Skin of body (tissue), 2 donors: ENCODE results near the gene MTHFD1L. TPM values are rescaled to one million over a fixed set of nuclear protein-coding genes. Genes with fewer than 3 reads are reported as not detected.
"Not testable (repeated sequence)": the region's sequence is repeated elsewhere in the genome, so short reads cannot be mapped to it uniquely, and the experiment has no call there.

ENCODE experiments used
- DNase-seq: peaks from one replicate; lab custom pipeline; 2025; lab: John Stamatoyannopoulos, UW
- total RNA-seq: library from RNA; depleted of rRNA; stranded (reverse); fragments of >200 nt; gene quantifications from one replicate; pipeline ENCODE4 v1.2.3, GENCODE V29; 2014

The MTHFD1L gene
- total RNA-seq, 1 donor from 2014 or later = 12.2 TPM

DNA sequence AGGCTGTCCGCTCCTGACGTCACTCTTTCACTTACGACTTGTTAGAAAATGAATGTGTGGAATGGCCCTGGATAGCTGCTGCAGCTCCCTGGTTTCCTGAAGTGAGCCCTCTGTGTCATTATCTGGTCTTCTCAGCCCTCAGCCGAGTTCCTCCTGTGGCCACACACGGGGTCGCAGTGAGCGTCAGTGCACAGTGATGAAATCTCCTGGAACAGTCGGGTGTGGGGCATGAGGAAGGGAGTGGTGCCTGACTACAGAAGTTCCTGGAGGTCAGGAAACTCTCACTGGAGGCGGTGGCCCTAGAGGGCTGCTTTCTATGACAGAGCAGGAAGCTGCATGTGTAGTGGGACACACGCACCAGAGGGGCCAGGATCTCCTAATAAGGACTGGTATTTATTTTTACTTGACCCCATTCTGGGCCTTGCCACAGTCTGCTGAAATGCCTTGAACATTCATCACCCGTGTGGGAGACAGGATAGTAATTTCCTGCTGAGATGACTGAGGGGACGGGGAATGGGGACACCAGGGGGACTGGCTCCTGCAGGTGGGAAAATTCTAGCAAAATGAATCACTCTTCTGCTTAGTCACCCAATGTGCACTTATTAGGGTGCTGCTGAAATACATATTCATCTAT lies 175.5 kb downstream of the MTHFD1L start:
- DNase-seq = peak; percentile 65

DNA sequence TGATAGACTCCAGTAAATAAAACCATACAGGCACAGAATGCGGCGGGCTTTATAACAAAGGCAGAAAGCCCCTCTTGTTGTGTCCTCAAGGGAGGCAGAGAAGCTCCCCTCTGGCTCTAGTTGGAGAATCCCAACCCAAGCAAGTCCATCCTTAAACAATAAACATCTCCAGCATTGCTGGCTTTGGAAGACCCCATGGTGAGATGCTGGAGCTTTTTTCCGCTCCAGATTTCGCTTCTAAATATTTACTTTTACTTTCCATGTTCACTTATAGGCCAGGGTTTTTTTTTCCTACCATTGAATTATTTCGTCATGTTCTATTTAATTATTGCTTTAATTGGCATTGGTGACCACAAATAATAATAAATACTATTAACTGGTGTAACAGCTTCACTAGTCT lies 176.2 kb downstream of the MTHFD1L start:
- DNase-seq = no peak

DNA sequence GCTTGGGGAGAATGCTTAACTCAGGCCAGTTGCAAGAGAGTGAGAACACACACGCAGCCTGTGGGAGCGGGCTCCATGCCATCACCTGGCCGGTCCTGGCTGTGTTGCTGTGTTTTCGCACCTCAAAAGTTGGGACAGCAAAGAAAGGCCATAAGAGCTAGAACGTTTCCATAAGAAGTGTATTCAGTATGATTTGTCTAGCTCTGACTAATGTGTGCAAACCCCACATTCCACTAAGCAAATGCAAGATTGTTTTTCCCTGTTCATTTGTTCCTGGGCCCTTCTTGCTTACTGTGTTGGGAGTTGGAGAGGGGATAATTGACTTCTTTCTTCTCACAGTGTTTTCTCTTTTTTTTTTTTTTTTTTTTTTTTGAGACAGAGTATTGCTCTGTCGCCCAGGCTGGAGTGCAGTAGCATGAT lies 177.4 kb downstream of the MTHFD1L start:
- DNase-seq = peak; percentile 35

GRCh38 chr6:151043944-151044343 lies 178.4 kb downstream of the MTHFD1L start:
- DNase-seq = no peak

DNA sequence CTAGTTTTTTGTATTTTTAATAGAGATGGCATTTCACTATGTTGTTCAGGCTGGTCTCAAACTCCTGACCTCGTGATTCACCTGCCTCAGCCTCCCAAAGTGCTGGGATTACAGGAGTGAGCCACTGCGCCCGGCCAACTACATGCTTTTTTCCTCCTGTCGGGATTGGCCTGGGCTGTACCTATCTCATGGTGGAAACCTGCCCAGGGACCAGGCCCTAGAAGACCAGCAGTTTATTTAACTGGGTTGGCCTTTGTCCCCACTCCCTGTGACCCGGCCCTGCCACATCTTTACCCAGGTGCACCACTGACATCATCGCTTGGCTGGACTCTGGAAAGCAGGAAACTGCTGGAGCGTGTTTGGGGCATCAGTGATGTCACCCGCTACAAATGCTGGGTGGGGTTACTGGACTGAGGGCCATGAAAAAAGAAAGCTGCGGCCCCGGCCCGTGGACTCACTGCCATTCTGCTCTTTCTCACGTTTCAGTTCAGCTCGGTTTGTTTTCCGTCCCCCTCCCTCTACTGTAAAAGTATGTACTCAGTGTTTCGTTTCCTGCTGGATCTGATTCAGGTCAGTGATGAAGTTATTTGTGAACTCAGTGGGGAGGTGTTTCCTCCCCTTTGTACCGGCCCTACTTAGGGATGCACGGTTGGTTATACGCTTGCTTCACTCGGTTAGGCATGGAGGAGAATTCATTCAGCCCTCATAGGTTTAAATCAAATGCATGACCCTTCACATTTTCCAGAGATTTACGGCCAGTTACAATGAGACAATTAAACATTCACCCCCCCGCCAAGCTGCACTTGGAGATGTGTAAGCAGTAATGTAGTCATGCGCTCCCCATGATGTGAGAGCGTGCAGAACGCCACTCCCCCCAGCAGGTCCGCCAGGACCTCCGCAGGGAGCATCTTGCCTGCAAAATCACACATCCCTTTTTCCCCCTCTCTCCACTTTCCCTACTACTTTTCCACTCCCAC lies 179.3 kb downstream of the MTHFD1L start:
- peak; percentile 75 for DNase-seq

- DNase-seq = not testable (repeated sequence)
Observed at GRCh38 chr6:151045511-151046222, 180.2 kb downstream of the MTHFD1L start.

DNA sequence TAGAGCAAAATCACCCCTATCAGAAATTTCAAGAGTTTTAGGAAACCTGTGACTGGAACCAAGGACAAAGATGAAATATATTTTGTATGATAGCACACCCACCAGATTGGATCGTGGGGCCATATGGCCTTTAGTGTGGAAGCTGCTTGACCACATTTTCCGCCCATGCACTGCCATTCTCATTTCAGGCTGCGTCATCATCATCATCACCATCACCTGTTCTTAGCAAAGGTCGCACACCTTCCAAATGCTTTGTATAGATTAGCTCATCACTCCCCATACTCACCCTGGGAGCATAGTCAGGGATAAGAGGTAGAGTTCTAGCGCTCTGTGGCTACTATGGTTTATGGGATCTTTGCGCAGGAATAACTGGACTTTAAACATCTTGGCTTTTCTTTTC lies 185.7 kb downstream of the MTHFD1L start:
- no peak for DNase-seq

DNA sequence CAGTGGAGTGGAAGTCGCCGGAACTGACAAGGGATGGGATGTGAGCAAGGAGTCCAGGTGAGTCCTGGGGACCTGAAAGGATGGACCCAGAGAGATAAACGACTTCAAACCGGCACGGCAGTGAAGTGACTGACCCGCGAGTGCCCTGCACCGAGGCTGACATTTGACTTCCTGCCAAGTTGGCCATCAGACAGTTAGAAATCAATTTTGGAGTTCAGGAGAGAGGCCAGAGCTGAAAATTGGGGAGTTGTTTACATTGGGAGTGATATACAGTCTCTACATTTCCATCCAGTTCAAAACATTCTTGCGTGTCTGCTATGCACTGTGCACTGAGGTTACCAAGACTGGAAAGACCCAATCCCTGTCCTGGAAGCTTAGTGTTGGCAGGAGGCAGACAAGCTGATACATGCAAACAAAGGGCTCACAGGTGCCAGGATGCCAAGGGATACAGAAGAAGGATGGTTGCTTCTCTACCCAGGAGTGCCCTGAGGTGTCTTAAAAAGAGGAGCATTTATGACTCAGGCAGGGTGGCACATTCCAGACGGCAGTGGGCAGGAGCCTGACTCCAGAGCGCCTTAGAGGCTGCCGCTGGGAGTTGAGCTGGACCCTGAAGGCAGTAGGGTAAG lies 186.6 kb downstream of the MTHFD1L start:
- no peak for DNase-seq

DNA sequence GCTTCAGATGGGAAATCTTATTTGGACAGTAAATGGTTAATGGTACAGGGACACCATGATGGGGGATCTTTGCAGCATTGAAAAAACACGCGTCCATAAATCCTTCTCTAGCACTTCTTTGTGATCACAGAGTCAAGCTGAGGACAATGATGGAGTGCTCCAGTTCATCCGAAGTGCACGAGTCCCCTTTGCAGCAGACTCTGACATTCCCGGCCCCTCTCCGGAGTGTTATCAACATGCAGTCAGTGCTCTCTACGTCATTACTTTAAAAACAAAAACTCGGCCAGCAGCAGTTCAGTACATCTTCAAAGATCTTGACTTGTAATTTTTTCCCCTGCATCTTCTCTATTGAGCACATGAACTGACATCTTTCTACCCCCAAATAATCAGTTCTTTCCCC lies 188.8 kb downstream of the MTHFD1L start:
- DNase-seq = peak; percentile 61

- DNase-seq = no peak
Observed at GRCh38 chr6:151056230-151056907, 190.9 kb downstream of the MTHFD1L start.

GRCh38 chr6:151057061-151057460 lies 191.6 kb downstream of the MTHFD1L start:
- no peak for DNase-seq

- no peak for DNase-seq
Observed at GRCh38 chr6:151058021-151058733, 192.7 kb downstream of the MTHFD1L start.

DNA sequence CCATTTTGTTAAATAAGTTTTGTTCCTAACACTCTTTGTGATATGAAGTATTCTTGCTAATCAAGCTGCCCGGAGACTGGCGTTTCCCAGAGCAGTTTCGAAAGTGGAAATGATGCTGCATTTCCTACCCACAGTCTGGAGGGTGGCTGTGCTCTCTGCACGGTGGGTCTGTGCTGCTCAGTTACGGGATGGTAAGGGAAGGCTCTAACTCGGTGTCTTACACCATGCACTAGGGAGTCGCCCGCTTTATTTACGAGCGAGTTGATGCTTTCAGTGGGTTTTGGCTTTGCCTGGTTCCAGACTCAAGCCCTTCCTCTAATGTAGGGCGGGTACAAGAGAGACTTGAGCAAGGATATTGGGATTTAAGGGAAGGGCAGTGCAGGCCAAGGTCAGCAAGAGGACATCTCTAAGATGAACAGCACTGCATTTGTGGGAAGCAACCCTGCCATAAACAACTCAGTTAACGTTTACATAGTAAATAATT lies 194.2 kb downstream of the MTHFD1L start:
- no peak for DNase-seq

DNA sequence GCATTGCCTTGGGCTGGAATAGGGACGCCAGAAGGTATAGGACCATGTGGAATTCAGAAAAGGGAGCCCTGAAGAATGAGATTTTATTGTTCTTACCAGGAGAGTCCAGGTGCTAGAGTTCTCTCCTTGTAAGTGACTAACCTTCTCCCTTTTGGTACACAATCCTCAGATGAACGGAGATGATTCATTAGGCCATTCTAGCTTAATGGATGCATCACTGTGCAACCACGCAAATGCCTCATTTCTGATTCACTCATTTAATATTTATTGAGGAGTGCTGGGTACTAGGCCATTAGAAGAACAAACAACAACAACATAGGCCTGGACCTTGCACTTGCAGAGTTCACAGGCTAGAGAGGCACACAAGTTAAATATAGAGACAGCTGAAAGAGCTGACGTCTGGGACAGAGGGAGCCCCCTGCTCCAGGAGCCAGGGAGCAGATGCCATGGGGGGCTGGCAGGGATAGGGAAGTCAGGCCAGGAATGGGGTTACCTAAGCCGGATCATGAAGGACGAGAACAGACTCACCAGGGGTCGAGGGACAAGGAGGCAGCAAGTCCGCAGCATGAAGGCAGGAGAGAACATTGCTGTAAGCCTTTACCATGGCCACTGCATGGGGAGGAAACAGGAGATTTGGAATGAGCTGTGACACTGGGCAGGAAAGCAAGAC lies 194.7 kb downstream of the MTHFD1L start:
- no peak for DNase-seq

DNA sequence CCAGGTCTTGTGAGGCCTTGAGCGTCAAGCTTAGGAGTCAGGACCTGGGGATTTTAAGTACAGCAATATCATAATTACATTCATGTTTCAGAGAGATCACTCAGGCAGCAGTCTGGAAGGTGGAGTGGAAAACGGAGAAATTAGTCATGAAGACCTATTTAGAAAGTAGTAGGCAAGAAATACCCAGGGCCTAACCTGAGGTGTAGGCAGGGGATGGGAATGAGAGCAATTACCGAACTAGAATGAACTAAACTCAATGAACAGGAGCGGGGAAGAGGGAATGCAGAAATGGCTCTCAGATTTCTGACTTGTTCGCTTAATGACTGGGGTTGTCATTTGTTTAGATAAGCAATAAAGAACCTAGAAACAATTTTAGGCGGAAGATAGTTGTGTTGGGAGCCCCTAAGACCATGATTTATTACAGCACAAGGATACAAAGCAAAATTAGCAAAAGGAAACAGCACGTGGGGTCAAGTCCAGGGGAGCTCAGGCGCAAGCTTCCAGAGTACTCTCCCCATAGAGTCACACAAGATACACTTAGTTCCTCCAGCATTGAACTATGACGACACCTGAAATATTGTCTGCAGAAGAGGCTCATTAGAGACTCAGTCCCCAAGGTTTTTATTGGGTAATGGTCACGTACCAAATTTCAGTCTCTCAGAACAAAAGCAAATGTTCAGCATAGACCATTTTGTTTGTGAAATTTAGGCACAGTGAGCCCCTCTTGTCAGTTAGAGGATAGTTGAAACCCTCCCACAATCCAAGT lies 195.4 kb downstream of the MTHFD1L start:
- DNase-seq = no peak

GRCh38 chr6:151063352-151063751 lies 197.8 kb downstream of the MTHFD1L start:
- DNase-seq = peak; percentile 87

DNA sequence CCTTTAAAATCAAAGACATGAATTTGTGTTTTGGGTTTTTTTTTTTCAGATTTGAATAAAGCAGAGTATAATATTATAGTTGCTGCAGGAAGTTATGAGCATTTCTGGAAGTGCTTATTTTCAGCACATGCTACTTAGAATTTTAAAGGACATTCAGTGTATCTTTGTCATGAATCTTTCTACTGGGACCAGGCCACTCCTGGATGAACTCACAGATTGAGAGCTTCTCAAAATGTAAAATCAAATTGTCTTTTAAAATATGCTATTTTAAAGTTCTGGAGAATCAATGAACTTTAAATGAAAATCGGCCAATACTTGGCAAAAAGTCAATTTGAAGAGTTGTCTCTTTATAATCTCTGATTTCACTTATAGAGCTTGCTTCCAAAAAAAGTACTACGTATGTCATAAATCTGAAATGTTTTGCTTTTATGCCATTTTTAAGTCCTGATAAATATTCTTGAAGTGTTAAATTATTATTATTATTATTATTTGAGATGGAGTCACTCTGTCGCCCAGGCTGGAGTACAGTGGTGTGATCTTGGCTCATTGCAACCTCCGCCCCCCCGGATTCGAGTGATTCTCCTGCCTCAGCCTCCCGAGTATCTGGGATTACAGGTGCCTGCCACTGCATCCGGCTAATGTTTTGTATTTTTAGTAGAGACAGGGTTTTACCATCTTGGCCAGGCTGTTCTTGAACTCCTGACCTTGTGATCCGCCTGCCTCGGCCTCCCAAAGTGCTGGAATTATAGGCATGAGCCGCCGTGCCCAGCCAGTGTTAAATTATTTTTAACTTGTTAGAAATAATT lies 198.5 kb downstream of the MTHFD1L start:
- peak; percentile 77 for DNase-seq
